ENCODE data around the gene GPR18.
A peak's percentile ranks its signal among the peaks of the same experiment; 100 is the strongest.

The GPR18 gene

GRCh38 chr13:99279637-99280036, 21.5 kb upstream of the GPR18 start:
- Mint-ChIP-seq H3K4me3 (peak overlapping the region; percentile 30), H3K36me3 (peaks cover 7% of the 10 kb centered on the region)

GRCh38 chr13:99278843-99279242, 20.7 kb upstream of the GPR18 start:
- H3K4me3 Mint-ChIP-seq = no peak overlapping the region
- H3K9me3 Mint-ChIP-seq = no peaks in the 10 kb centered on the region
- H3K27me3 Mint-ChIP-seq = no peaks in the 10 kb centered on the region
- H3K4me1 Mint-ChIP-seq = peaks cover 96% of the 10 kb centered on the region
- H3K27ac Mint-ChIP-seq = peak overlapping the region; percentile 77
- H3K36me3 Mint-ChIP-seq = peaks cover 7% of the 10 kb centered on the region

More at GRCh38 chr13:99279637-99280036, 21.5 kb upstream of the GPR18 start:
- H3K4me1 Mint-ChIP-seq = peaks cover 96% of the 10 kb centered on the region
- no peaks in the 10 kb centered on the region for H3K9me3 Mint-ChIP-seq
- peak overlapping the region; percentile 27 for H3K27ac Mint-ChIP-seq
- no peaks in the 10 kb centered on the region for H3K27me3 Mint-ChIP-seq

GRCh38 chr13:99278200-99278599, 20.0 kb upstream of the GPR18 start:
- Mint-ChIP-seq H3K27me3 (no peaks in the 10 kb centered on the region), H3K4me1 (peaks cover 96% of the 10 kb centered on the region), H3K9me3 (no peaks in the 10 kb centered on the region), H3K4me3 (no peak overlapping the region), H3K27ac (no peak overlapping the region), H3K36me3 (peaks cover 8% of the 10 kb centered on the region)

GRCh38 chr13:99277629-99278028, 19.4 kb upstream of the GPR18 start:
- peak overlapping the region; percentile 24 for H3K27ac Mint-ChIP-seq

GRCh38 chr13:99276706-99277105, 18.5 kb upstream of the GPR18 start:
- no peak overlapping the region for H3K4me3 Mint-ChIP-seq
- peak overlapping the region; percentile 76 for H3K27ac Mint-ChIP-seq
- peaks cover 94% of the 10 kb centered on the region for H3K4me1 Mint-ChIP-seq
- H3K36me3 Mint-ChIP-seq = peaks cover 15% of the 10 kb centered on the region
- H3K9me3 Mint-ChIP-seq = no peaks in the 10 kb centered on the region
- no peaks in the 10 kb centered on the region for H3K27me3 Mint-ChIP-seq

More at GRCh38 chr13:99277629-99278028, 19.4 kb upstream of the GPR18 start:
- peaks cover 12% of the 10 kb centered on the region for H3K36me3 Mint-ChIP-seq
- no peaks in the 10 kb centered on the region for H3K27me3 Mint-ChIP-seq
- no peaks in the 10 kb centered on the region for H3K9me3 Mint-ChIP-seq
- H3K4me1 Mint-ChIP-seq = peaks cover 96% of the 10 kb centered on the region
- no peak overlapping the region for H3K4me3 Mint-ChIP-seq

GRCh38 chr13:99275093-99275469, 16.9 kb upstream of the GPR18 start:
- H3K27me3 Mint-ChIP-seq = no peaks in the 10 kb centered on the region
- H3K4me1 Mint-ChIP-seq = peaks cover 96% of the 10 kb centered on the region
- H3K27ac Mint-ChIP-seq = peak overlapping the region; percentile 61
- H3K9me3 Mint-ChIP-seq = no peaks in the 10 kb centered on the region
- H3K36me3 Mint-ChIP-seq = peaks cover 16% of the 10 kb centered on the region
- H3K4me3 Mint-ChIP-seq = peak overlapping the region; percentile 48

- H3K4me3 Mint-ChIP-seq = peak overlapping the region; percentile 34
- H3K9me3 Mint-ChIP-seq = no peaks in the 10 kb centered on the region
- peaks cover 14% of the 10 kb centered on the region for H3K36me3 Mint-ChIP-seq
- peaks cover 87% of the 10 kb centered on the region for H3K4me1 Mint-ChIP-seq
- H3K27ac Mint-ChIP-seq = peak overlapping the region; percentile 89
- no peaks in the 10 kb centered on the region for H3K27me3 Mint-ChIP-seq
Observed at GRCh38 chr13:99273128-99273527, 14.9 kb upstream of the GPR18 start.

- H3K36me3 Mint-ChIP-seq = peaks cover 14% of the 10 kb centered on the region
- H3K27ac Mint-ChIP-seq = peak overlapping the region; percentile 65
- H3K4me3 Mint-ChIP-seq = no peak overlapping the region
- H3K27me3 Mint-ChIP-seq = no peaks in the 10 kb centered on the region
- no peaks in the 10 kb centered on the region for H3K9me3 Mint-ChIP-seq
- H3K4me1 Mint-ChIP-seq = peaks cover 80% of the 10 kb centered on the region
Observed at GRCh38 chr13:99272481-99272880, 14.3 kb upstream of the GPR18 start.

- Mint-ChIP-seq H3K36me3 (peaks cover 14% of the 10 kb centered on the region), H3K9me3 (no peaks in the 10 kb centered on the region), H3K27me3 (no peaks in the 10 kb centered on the region), H3K4me1 (peaks cover 74% of the 10 kb centered on the region), H3K4me3 (peak overlapping the region; percentile 66), H3K27ac (peak overlapping the region; percentile 92)
Observed at GRCh38 chr13:99271249-99271648, 13.1 kb upstream of the GPR18 start.

- H3K36me3 Mint-ChIP-seq = peaks cover 16% of the 10 kb centered on the region
- H3K9me3 Mint-ChIP-seq = no peaks in the 10 kb centered on the region
- H3K27ac Mint-ChIP-seq = peak overlapping the region; percentile 43
- H3K27me3 Mint-ChIP-seq = no peaks in the 10 kb centered on the region
- peaks cover 71% of the 10 kb centered on the region for H3K4me1 Mint-ChIP-seq
- H3K4me3 Mint-ChIP-seq = peak overlapping the region; percentile 38
Observed at GRCh38 chr13:99270518-99270917, 12.3 kb upstream of the GPR18 start.

GRCh38 chr13:99269627-99270241, 11.6 kb upstream of the GPR18 start:
- H3K4me1 Mint-ChIP-seq = peaks cover 71% of the 10 kb centered on the region
- H3K27ac Mint-ChIP-seq = peak overlapping the region; percentile 51
- no peak overlapping the region for H3K4me3 Mint-ChIP-seq

GRCh38 chr13:99268822-99269221, 10.6 kb upstream of the GPR18 start:
- Mint-ChIP-seq H3K4me1 (peaks cover 71% of the 10 kb centered on the region), H3K27me3 (no peaks in the 10 kb centered on the region), H3K36me3 (peaks cover 14% of the 10 kb centered on the region), H3K4me3 (no peak overlapping the region), H3K27ac (peak overlapping the region; percentile 76), H3K9me3 (no peaks in the 10 kb centered on the region)

More at GRCh38 chr13:99269627-99270241, 11.6 kb upstream of the GPR18 start:
- Mint-ChIP-seq H3K9me3 (no peaks in the 10 kb centered on the region), H3K36me3 (peaks cover 14% of the 10 kb centered on the region), H3K27me3 (no peaks in the 10 kb centered on the region)

GRCh38 chr13:99267927-99268326, 9.7 kb upstream of the GPR18 start:
- Mint-ChIP-seq H3K27ac (peak overlapping the region; percentile 17), H3K9me3 (no peaks in the 10 kb centered on the region), H3K4me1 (peaks cover 71% of the 10 kb centered on the region), H3K27me3 (no peaks in the 10 kb centered on the region), H3K4me3 (no peak overlapping the region), H3K36me3 (peaks cover 13% of the 10 kb centered on the region)

- no peaks in the 10 kb centered on the region for H3K9me3 Mint-ChIP-seq
- no peaks in the 10 kb centered on the region for H3K27me3 Mint-ChIP-seq
- peaks cover 9% of the 10 kb centered on the region for H3K36me3 Mint-ChIP-seq
- H3K4me1 Mint-ChIP-seq = peaks cover 70% of the 10 kb centered on the region
- no peak overlapping the region for H3K27ac Mint-ChIP-seq
- H3K4me3 Mint-ChIP-seq = no peak overlapping the region
Observed at GRCh38 chr13:99266827-99267226, 8.6 kb upstream of the GPR18 start.

GRCh38 chr13:99265821-99266426, 7.7 kb upstream of the GPR18 start:
- Mint-ChIP-seq H3K27me3 (no peaks in the 10 kb centered on the region), H3K9me3 (no peaks in the 10 kb centered on the region), H3K4me1 (peaks cover 70% of the 10 kb centered on the region), H3K4me3 (peak overlapping the region; percentile 75), H3K36me3 (peaks cover 5% of the 10 kb centered on the region), H3K27ac (peak overlapping the region; percentile 97)

GRCh38 chr13:99265162-99265800, 7.1 kb upstream of the GPR18 start:
- Mint-ChIP-seq H3K27ac (peak overlapping the region; percentile 97), H3K36me3 (peaks cover 5% of the 10 kb centered on the region), H3K4me1 (peaks cover 70% of the 10 kb centered on the region), H3K27me3 (no peaks in the 10 kb centered on the region), H3K9me3 (no peaks in the 10 kb centered on the region), H3K4me3 (peak overlapping the region; percentile 75)

Measured in activated naive CD4-positive, alpha-beta T cell treated with anti-CD3 and anti-CD28 coated beads, Interleukin-2, amount 50 U/mL, for 24 hours (primary cell).